Tibial artery (tissue), 4 donors: Measurements from ENCODE around the gene FAM174C.
"Not testable (repeated sequence)": the region's sequence is repeated elsewhere in the genome, so short reads cannot be mapped to it uniquely, and the experiment has no call there.

ENCODE experiments used
- DNase-seq, 2 donors: peaks; one replicate each; pipeline ENCODE4 v3.0.0-alpha.2; 2019
- H3K27ac ChIP-seq, 2 donors: fragments of 200-600 bp; sonication (generic) in 1 of 2; 1 replicate in 1 of 2; 2 replicates in 1 of 2; pipeline ENCODE4 v1.5.1; 2018 to 2019; ENCODE audit warnings: mild to moderate bottlenecking in 1 of 2
- H3K27me3 ChIP-seq, 2 donors: fragments of 200-600 bp; sonication (generic) in 1 of 2; one replicate each; pipeline versions ENCODE4 v1.5.1 to v1.6.0; 2016 to 2019
- H3K36me3 ChIP-seq, 3 donors: fragments of 200-600 bp; sonication (generic) in 2 of 3; one replicate each; pipeline ENCODE4 v1.5.1; 2016 to 2019; ENCODE audit warnings: mild to moderate bottlenecking in 2 of 3
- H3K4me1 ChIP-seq, 4 donors: fragments of 200-600 bp; sonication (generic) in 2 of 4; 1 replicate in 3 of 4; 2 replicates in 1 of 4; pipeline ENCODE4 v1.5.1; 2016 to 2019
- H3K4me3 ChIP-seq, 2 donors: fragments of 200-600 bp; sonication (generic) in 1 of 2; 1 replicate in 1 of 2; 2 replicates in 1 of 2; pipeline ENCODE4 v1.5.1; 2018 to 2019; ENCODE audit warnings: mild to moderate bottlenecking in 2 of 2
- H3K9me3 ChIP-seq, 3 donors: fragments of 200-600 bp; sonication (generic) in 1 of 3; one replicate each; pipeline ENCODE4 v1.5.1; 2016 to 2019
- intact Hi-C: fragments of 100-400 bp; cut with DNase I; formaldehyde crosslinking; loops from one replicate; pipeline ENCODE4 v1.15.0; 2023; ENCODE audit warnings: low total_unique reads
- TF ChIP-seq, protein P1 (sequence below), 2 experiments: fragments of 200-600 bp in 1 of 2; fragments of 450-650 bp in 1 of 2; IDR thresholded peaks; one replicate each; pipeline ENCODE4 v1.5.1; 2017 to 2019; ENCODE audit warnings: antibody characterized with exemption in 2 of 2, mild to moderate bottlenecking in 1 of 2, moderate library complexity in 1 of 2

FAM174C gene

DNA sequence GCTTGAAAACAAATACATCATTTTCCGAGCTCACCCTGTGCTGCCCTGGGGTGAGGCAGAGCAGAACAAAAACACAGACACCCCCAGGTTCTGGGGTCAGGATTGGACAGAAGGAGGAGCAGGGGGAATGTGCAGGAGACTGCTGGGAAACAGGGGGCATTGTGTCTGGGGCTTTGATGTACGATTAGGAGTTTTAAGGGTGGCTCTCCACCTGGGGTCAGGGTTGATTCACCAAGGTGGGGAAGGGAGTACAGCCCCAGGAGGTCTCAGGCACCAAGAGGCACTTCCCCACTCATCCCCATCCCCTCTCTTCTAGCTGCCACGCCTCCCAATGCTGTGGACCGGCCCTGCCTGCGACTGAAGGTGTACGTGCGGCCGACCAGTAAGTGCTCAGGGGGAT, 22.9 kb downstream of the FAM174C start:
- no peak for DNase-seq
- Histone ChIP-seq H3K36me3 (no peaks in the 10 kb centered on the region), H3K27ac (no peak overlapping the region), H3K27me3 (peaks cover 0 to 67% of the 10 kb centered on the region in 2 donors), H3K4me3 (no peak overlapping the region), H3K4me1 (peaks cover 0 to 13% (median 3%) of the 10 kb centered on the region in 4 donors), H3K9me3 (no peaks in the 10 kb centered on the region)
- TF ChIP-seq, protein P1, sequence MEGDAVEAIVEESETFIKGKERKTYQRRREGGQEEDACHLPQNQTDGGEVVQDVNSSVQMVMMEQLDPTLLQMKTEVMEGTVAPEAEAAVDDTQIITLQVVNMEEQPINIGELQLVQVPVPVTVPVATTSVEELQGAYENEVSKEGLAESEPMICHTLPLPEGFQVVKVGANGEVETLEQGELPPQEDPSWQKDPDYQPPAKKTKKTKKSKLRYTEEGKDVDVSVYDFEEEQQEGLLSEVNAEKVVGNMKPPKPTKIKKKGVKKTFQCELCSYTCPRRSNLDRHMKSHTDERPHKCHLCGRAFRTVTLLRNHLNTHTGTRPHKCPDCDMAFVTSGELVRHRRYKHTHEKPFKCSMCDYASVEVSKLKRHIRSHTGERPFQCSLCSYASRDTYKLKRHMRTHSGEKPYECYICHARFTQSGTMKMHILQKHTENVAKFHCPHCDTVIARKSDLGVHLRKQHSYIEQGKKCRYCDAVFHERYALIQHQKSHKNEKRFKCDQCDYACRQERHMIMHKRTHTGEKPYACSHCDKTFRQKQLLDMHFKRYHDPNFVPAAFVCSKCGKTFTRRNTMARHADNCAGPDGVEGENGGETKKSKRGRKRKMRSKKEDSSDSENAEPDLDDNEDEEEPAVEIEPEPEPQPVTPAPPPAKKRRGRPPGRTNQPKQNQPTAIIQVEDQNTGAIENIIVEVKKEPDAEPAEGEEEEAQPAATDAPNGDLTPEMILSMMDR (IDR thresholded peaks at IDR 0.05) = no peak
- intact Hi-C loops = no loop called here

- H3K9me3 ChIP-seq = no peaks in the 10 kb centered on the region
- intact Hi-C loops = no loop called here
- H3K27me3 ChIP-seq = peaks cover 0 to 51% of the 10 kb centered on the region in 2 donors
- DNase-seq = no peak
- TF ChIP-seq, protein P1 (IDR thresholded peaks at IDR 0.05) = no peak
- no peaks in the 10 kb centered on the region for H3K36me3 ChIP-seq
- no peak overlapping the region for H3K27ac ChIP-seq
- peaks cover 0 to 12% (median 3%) of the 10 kb centered on the region in 4 donors for H3K4me1 ChIP-seq
- H3K4me3 ChIP-seq = no peak overlapping the region
These were observed 24.5 kb downstream of the FAM174C start for GRCh38 chr19:1299801-1300200.

GRCh38 chr19:1300744-1301490, 25.6 kb downstream of the FAM174C start:
- H3K36me3 ChIP-seq = no peaks in the 10 kb centered on the region
- no peak for DNase-seq
- H3K4me1 ChIP-seq = peaks cover 0 to under 1% (median 0%) of the 10 kb centered on the region in 4 donors
- no peak overlapping the region for H3K27ac ChIP-seq
- H3K27me3 ChIP-seq = peaks cover 0 to 40% of the 10 kb centered on the region in 2 donors
- intact Hi-C loops = no loop called here
- H3K9me3 ChIP-seq = no peaks in the 10 kb centered on the region
- H3K4me3 ChIP-seq = no peak overlapping the region
- TF ChIP-seq, protein P1 (IDR thresholded peaks at IDR 0.05) = no peak

DNA sequence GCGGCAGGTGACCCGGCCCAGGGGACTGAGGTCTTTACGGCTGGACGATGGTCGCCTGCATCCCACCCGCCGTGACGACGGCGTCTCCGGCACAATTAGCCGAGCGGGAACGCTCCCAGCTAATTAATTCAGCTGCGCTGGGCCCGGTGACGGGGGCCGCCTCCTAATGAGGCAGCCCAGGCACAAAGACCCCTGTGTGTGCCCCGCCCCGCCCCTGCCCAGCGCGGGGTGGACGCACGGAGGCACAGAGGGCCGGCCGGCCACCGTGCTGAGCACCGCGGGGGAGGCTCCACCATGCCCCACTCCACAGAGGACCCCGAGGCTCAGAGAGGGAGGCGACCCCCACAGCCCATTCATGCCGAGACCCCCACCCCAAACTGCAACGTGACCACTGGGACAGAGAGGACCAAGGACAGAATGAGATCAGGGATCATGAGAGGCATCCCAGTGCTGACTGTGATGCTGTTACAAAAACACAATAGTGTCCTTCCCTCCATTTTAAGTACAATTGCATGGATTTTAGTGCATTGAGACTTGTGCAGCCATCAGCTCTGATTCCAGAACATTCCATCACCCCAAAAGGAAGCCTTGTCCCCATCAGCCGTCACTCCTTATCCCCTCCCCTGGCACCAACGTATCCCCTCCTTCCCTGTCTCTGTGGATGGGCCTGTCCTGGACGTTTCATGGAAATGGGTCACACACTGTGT, 27.4 kb downstream of the FAM174C start:
- Histone ChIP-seq H3K36me3 (no peaks in the 10 kb centered on the region), H3K4me1 (no peaks in the 10 kb centered on the region), H3K4me3 (no peak overlapping the region), H3K9me3 (no peaks in the 10 kb centered on the region), H3K27ac (no peak overlapping the region), H3K27me3 (peaks cover 0 to 28% of the 10 kb centered on the region in 2 donors)
- intact Hi-C loops = no loop called here
- TF ChIP-seq, protein P1 (IDR thresholded peaks at IDR 0.05) = no peak
- no peak for DNase-seq

- Histone ChIP-seq H3K36me3 (no peaks in the 10 kb centered on the region), H3K27me3 (peaks cover 0 to 37% of the 10 kb centered on the region in 2 donors), H3K9me3 (no peaks in the 10 kb centered on the region), H3K4me1 (no peaks in the 10 kb centered on the region), H3K4me3 (no peak overlapping the region), H3K27ac (no peak overlapping the region)
- DNase-seq = no peak
- TF ChIP-seq, protein P1 (IDR thresholded peaks at IDR 0.05) = no peak
- intact Hi-C loops = no loop called here
These were observed 29.0 kb downstream of the FAM174C start for GRCh38 chr19:1304197-1304924.

DNA sequence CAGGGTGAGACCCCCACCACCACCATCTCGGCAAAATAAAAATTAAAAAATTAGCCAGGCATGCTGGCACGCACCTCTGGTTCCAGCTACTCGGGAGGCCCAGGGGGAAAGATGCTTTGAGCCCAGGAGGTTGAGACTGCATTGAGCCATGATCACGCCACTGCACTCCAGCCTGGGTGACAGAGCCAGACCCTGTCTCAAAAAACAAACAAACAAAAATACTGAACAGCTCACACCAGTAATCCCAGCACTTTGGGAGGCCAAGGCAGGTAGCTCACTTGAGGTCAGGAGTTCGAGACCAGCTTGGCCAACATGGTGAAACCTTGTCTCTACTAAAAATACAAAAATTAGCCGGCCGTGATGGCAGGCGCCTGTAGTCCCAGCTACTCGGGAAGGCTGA, 30.0 kb downstream of the FAM174C start:
- DNase-seq, H3K9me3 ChIP-seq, H3K36me3 ChIP-seq, H3K4me1 ChIP-seq, intact Hi-C loops, H3K27ac ChIP-seq, H3K4me3 ChIP-seq: not testable (repeated sequence)
- H3K27me3 ChIP-seq = peaks cover 0 to 38% of the 10 kb centered on the region in 2 donors
